Astrocyte (in vitro differentiated cells and primary cell): Measurements from ENCODE around the gene ACOT8.

Source experiments
- CTCF ChIP-seq: IDR thresholded peaks from 2 replicates; pipeline ENCODE4 v1.5.1; 2011; ENCODE audit warnings: low read depth, mild to moderate bottlenecking, inconsistent platforms, low read length, moderate library complexity; ENCODE audit not compliant: insufficient read depth
- EZH2 ChIP-seq: IDR thresholded peaks from 2 replicates; pipeline ENCODE4 v1.6.1; 2012; ENCODE audit warnings: mild to moderate bottlenecking, low read length, inconsistent platforms; ENCODE audit not compliant: insufficient read depth

GRCh38 chr20:45850238-45850637, 7.0 kb downstream of the ACOT8 start:
- TF ChIP-seq EZH2 (no peak), CTCF (no peak)
